Uterus (tissue), 4 donors: ENCODE results near the gene ENPP3. TPM values are rescaled to one million over a fixed set of nuclear protein-coding genes. Genes with fewer than 3 reads are reported as not detected.

Source experiments
- DNase-seq, 2 donors: peaks; one replicate each; pipeline ENCODE4 v3.0.0-alpha.2; 2019 to 2020
- H3K27ac ChIP-seq, 2 donors: fragments of 200-600 bp; sonication (generic); 1 replicate in 1 of 2; 2 replicates in 1 of 2; pipeline ENCODE4 v1.5.1; 2016 to 2018
- H3K27me3 ChIP-seq, 2 donors: fragments of 200-600 bp; sonication (generic); one replicate each; pipeline ENCODE4 v1.5.1; 2018 to 2019; ENCODE audit warnings: control low read depth in 1 of 2
- H3K36me3 ChIP-seq, 2 donors: fragments of 200-600 bp; sonication (generic); one replicate each; pipeline ENCODE4 v1.5.1; 2019; ENCODE audit warnings: control low read depth in 1 of 2
- H3K4me1 ChIP-seq, 2 donors: fragments of 200-600 bp; sonication (generic); one replicate each; pipeline ENCODE4 v1.5.1; 2018 to 2019; ENCODE audit warnings: control low read depth in 1 of 2
- H3K4me3 ChIP-seq, 2 donors: fragments of 200-600 bp; sonication (generic); 1 replicate in 1 of 2; 2 replicates in 1 of 2; pipeline ENCODE4 v1.5.1; 2018 to 2019; ENCODE audit warnings: mild to moderate bottlenecking in 1 of 2
- H3K9me3 ChIP-seq, 2 donors: fragments of 200-600 bp; sonication (generic); one replicate each; pipeline ENCODE4 v1.5.1; 2019; ENCODE audit warnings: control low read depth in 1 of 2
- POLR2A ChIP-seq, 2 donors: fragments of 450-650 bp; IDR thresholded peaks; one replicate each; pipeline ENCODE4 v1.6.1; 2016; ENCODE audit warnings: antibody characterized with exemption in 2 of 2, mild to moderate bottlenecking in 1 of 2, moderate library complexity in 1 of 2
- intact Hi-C: fragments of 100-400 bp; cut with DNase I; formaldehyde crosslinking; loops from one replicate; pipeline ENCODE4 v1.15.1; 2023; ENCODE audit warnings: low total_unique reads
- total RNA-seq, 4 donors: library from RNA; depleted of rRNA in 3 of 4; stranded (reverse); fragments of >200 nt in 3 of 4; gene quantifications; one replicate each; pipeline versions ENCODE4 v1.1.0 to v1.2.4, GENCODE V29; 2014 to 2023
- TF ChIP-seq, protein P1 (sequence below), 4 experiments: fragments of 200-600 bp in 2 of 4; fragments of 450-650 bp in 2 of 4; sonication (generic) in 2 of 4; IDR thresholded peaks; one replicate each; pipeline ENCODE4 v1.5.1; 2016 to 2019; ENCODE audit warnings: antibody characterized with exemption in 4 of 4, mild to moderate bottlenecking in 2 of 4, moderate library complexity in 1 of 4
- donor health status: DM: yes; HTN: yes; CAD: no.

ENPP3 gene
- total RNA-seq, 4 donors from 2014 or later, result 0.40 to 7.2 (median 4.2) TPM

DNA sequence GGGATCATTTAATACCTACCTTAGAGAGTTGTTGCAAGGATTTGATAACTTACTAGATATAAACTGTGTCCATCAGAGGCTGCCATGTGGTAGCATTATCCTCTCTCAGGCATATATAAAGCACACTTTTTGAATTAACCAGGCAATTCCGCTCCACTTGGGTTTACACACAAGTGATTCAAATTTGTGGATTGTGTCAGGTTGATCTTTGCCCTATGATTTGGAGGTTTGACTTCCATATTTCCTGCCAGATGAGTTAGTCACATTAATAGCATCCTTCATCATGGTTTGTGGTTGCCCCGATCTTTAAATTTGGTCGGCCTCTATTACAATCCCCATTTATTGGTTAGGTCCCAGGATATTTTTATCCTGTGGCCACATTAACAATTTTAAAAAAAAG is 118.5 kb downstream of the ENPP3 start:
- no peak overlapping the region for H3K27ac ChIP-seq
- intact Hi-C loops, result no loop called here
- TF ChIP-seq, protein P1, sequence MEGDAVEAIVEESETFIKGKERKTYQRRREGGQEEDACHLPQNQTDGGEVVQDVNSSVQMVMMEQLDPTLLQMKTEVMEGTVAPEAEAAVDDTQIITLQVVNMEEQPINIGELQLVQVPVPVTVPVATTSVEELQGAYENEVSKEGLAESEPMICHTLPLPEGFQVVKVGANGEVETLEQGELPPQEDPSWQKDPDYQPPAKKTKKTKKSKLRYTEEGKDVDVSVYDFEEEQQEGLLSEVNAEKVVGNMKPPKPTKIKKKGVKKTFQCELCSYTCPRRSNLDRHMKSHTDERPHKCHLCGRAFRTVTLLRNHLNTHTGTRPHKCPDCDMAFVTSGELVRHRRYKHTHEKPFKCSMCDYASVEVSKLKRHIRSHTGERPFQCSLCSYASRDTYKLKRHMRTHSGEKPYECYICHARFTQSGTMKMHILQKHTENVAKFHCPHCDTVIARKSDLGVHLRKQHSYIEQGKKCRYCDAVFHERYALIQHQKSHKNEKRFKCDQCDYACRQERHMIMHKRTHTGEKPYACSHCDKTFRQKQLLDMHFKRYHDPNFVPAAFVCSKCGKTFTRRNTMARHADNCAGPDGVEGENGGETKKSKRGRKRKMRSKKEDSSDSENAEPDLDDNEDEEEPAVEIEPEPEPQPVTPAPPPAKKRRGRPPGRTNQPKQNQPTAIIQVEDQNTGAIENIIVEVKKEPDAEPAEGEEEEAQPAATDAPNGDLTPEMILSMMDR (IDR thresholded peaks at IDR 0.05), result no peak
- TF ChIP-seq POLR2A (IDR thresholded peaks at IDR 0.05), result no peak
- H3K36me3 ChIP-seq, result no peaks in the 10 kb centered on the region
- H3K4me3 ChIP-seq, result no peak overlapping the region
- H3K9me3 ChIP-seq, result no peaks in the 10 kb centered on the region
- DNase-seq, result no peak
- no peaks in the 10 kb centered on the region for H3K27me3 ChIP-seq
- H3K4me1 ChIP-seq, result no peaks in the 10 kb centered on the region

DNA sequence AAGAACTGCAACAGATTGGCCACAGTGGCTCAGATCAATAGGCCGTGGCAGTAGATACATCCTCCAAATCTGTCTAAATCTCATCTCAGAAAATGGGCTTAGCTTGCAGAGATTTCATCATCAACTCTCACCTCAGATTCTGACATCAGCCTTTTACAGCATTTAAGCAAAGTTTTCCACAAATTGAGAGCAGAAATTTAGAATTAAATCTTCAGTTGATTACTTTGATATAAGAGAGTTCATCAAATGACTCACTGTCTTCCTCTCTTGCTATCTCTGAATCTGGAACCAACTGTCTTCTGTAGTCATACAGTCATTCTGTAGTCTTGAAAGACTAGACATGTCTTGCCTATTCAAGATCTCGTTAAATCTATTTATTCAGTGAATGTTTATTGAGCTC is 118.9 kb downstream of the ENPP3 start:
- Histone ChIP-seq H3K27me3 (no peaks in the 10 kb centered on the region), H3K4me1 (no peaks in the 10 kb centered on the region), H3K9me3 (no peaks in the 10 kb centered on the region), H3K27ac (no peak overlapping the region), H3K36me3 (no peaks in the 10 kb centered on the region), H3K4me3 (no peak overlapping the region)
- DNase-seq, result no peak
- no peak for TF ChIP-seq POLR2A (IDR thresholded peaks at IDR 0.05)
- TF ChIP-seq, protein P1 (IDR thresholded peaks at IDR 0.05), result no peak
- intact Hi-C loops, result no loop called here

DNA sequence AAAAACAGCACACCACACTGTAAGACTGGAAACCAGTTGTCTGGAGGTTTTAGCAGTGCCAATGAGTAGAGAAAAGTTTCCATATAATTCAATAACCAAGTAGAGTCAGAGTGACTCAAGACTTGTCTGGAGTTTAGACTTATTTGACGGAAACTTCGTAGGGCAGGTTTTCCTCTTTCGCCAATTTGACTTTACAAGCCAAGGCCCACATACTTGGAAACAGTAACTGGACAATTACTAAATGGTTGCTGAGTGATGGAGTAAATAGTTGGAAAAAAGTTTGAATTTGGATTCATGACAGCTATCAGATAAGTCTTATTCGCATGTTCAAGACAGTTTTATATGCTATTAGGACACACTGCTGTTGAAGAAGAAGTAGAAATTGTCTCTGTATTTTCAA is 121.8 kb downstream of the ENPP3 start:
- no peak overlapping the region for H3K4me3 ChIP-seq
- peak overlapping the region; percentile 1 to 18 for H3K27ac ChIP-seq
- no peaks in the 10 kb centered on the region for H3K36me3 ChIP-seq
- intact Hi-C loops, result no loop called here
- H3K9me3 ChIP-seq, result no peaks in the 10 kb centered on the region
- TF ChIP-seq POLR2A (IDR thresholded peaks at IDR 0.05), result no peak
- TF ChIP-seq, protein P1 (IDR thresholded peaks at IDR 0.05), result no peak
- no peaks in the 10 kb centered on the region for H3K4me1 ChIP-seq
- H3K27me3 ChIP-seq, result no peaks in the 10 kb centered on the region
- peak in 1 of 2 donors; percentile 34 for DNase-seq

DNA sequence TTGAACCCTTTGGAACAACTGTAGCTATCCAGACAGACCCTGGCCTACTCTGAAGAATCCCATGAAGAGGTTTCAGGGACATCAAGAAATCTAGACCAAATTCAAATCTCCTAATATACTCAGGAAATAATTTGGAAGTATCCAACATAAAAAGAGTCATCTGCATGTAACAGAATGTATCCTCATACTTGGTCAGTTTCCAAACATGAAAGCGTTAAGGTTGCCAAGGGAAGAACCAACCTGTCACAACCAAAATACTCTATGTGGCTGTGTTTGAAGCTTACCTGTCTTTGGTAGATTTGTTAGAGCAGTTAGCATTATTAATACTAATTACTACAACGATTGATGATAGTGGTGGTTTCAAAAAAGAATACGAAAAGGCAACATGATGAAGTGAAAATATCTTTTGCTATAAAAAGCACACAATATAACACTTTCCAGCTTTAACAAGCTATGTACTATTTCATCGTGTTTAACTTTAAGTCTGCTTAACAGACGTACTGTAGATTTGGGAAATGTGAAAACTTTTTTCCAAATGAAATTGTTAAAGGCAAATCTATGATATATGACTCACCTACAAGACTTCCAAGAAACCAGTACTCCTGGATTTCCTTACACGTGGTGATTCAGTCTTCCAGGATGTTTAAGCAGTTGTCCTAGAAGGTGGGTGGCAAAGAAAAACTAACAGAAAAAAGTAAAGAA is 124.1 kb downstream of the ENPP3 start:
- Histone ChIP-seq H3K4me3 (no peak overlapping the region), H3K9me3 (no peaks in the 10 kb centered on the region), H3K27me3 (no peaks in the 10 kb centered on the region), H3K27ac (peak overlapping the region in 1 of 2 donors; percentile 33), H3K36me3 (no peaks in the 10 kb centered on the region), H3K4me1 (no peaks in the 10 kb centered on the region)
- no peak for DNase-seq
- no peak for TF ChIP-seq POLR2A (IDR thresholded peaks at IDR 0.05)
- TF ChIP-seq, protein P1 (IDR thresholded peaks at IDR 0.05), result no peak
- intact Hi-C loops, result no loop called here

DNA sequence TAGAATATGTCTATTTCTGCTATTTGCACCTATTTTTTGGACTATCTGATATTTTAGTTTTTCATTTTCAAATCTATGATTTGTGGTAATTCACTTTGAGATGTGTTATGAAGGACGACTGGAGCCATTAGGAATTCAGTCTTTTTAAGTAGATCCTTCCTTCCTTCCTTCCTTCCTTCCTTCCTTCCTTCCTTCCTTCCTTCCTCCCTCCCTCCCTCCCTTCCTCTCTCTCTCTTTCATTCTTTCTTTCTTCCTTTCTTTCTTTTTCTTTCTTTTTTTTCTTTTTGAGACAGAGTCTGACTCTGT is 124.6 kb downstream of the ENPP3 start:
- Histone ChIP-seq H3K27ac (no peak overlapping the region), H3K27me3 (no peaks in the 10 kb centered on the region), H3K36me3 (no peaks in the 10 kb centered on the region), H3K4me3 (no peak overlapping the region), H3K9me3 (no peaks in the 10 kb centered on the region), H3K4me1 (no peaks in the 10 kb centered on the region)
- intact Hi-C loops, result no loop called here
- no peak for DNase-seq
- TF ChIP-seq POLR2A (IDR thresholded peaks at IDR 0.05), result no peak
- TF ChIP-seq, protein P1 (IDR thresholded peaks at IDR 0.05), result no peak
